Measurements from ENCODE around the gene NDUFB10.
"Not testable (repeated sequence)": the region's sequence is repeated elsewhere in the genome, so short reads cannot be mapped to it uniquely, and the experiment has no call there.

The NDUFB10 gene

GRCh38 chr16:1926271-1926670 is 33.1 kb upstream of the NDUFB10 start:
- DNase-seq = no peak

- no peak for DNase-seq
These were observed 30.2 kb upstream of the NDUFB10 start for GRCh38 chr16:1929105-1929504.

DNA sequence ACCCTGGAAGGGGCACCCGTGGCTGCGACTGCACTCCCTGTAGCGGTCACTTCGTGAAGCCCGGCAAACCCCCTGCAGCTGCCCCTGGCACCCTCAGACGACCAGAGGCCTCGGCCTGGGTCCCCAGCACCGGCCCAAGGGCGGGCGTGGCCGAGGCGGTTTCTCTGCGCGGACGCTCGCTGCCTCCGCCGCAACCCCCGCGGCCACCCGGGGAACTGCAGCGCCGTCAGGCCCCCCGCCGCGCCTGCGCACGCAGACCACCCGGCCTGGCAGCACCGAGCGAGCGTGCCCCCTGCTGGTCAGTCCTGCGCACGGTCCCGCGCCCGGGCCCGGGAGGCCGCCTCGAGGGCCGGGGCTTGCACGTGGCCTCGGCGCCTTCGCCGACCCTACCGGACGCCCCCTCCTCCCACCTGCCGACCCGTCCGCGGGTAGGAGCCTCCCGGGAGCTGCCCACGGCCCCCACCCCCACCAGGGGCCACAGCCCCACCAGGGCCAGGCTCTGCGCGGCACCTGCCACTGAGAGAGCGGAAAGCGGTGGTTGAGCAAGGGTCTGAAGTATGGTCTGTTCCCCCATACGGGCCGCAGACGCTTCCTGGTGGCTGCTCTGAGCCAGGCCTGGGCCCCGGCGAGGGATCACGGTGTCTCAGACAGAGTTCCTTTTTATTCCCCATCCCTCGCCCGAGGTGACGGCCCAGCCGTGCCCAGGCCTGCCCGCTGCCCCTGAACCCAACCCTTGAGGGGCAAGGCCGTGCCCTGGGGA is 29.6 kb upstream of the NDUFB10 start:
- peak; percentile 71 to 93 for DNase-seq

DNA sequence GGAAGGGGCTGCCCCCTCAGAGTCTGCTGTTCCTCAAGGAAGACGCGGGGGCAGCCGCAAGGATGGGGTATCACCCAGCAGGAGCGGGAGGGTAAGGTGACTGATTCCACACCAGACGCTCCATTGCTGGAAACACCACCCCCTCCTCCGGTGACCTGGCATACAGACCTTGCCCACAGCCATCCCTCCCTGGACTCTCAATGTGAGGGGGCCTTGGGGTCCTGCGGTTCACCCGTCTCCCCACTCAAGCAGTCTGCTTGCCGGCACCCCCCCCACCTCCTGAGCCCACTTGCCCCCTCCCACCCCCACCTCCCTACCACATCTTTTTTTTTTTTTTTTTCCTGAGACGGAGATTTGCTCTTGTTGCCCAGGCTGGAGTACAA is 29.0 kb upstream of the NDUFB10 start:
- no peak for DNase-seq

DNA sequence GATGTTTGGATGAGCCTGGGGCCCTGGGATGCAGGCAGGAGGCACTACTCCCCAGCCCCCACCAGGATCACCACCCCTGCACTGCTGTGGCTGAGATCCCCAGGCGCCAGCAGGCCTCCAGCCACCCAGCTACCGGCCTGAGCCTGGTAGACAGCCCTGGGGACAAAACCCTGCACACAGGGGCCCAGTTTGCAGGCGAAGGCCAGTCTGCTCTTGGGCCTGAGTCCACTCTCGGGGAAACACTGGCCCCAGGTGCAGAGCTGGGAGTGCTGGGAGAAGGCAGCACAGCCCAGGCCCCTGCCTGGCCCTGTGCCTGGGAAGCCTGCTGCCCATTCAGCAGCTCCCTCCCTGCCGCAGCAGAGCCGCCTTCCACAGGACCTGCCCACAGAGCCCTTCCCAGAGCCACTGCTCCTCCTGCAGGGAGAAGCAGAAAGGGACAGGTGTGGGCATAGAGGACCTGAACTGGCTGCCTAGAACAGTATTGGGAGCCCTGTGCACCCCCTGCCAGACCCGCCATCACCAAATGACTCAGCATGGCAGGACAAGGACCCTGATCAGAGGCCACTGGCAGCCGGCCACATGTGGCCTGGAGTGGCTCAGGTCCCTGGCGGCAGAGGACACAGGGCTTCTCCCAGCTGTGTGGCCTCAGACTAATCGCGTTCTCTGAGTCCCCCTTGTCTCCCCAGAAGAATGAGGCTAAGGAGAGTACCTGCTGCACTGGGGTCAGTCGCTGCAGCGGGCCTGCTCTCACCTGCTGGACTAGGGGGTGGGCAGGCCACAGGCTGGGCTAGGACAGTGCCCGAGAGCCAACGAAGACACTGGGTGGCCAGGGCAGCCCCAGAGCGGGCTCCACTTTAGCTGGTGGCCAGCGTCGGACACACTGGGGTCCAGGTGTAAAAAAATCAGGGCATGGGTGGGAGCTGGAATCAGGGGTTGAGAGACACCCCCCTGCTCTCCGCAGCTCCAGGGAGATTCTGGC is 27.0 kb upstream of the NDUFB10 start:
- DNase-seq = no peak

- DNase-seq = no peak
These were observed 26.2 kb upstream of the NDUFB10 start for GRCh38 chr16:1933097-1933661.

DNA sequence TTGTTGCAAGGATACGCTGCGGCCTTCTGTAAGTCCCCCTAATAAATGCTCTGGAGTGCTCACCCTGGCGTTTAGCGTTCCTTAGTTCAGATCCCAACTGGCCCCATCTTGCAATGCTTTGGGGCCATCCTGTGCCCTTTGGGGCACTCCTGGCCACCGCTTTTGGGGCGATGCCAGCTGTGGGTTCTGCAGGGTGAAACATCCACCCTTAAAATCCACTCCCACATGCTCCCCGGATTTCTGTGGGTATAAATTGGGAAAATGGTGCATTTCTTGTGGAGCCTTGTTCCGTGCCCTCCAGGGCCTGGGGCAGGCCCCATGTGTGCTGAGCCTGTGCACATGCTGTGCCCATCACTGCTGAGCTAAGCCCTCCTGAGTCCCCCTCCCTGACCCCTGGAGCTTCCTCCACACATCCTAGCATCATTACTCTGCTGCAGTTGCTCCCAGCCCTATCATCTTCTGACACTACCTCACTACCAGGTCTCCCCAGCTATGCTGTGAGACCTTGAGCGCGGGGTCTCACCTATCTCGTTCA is 22.3 kb upstream of the NDUFB10 start:
- no peak for DNase-seq

- peak; percentile 78 to 88 for DNase-seq
These were observed 21.0 kb upstream of the NDUFB10 start for GRCh38 chr16:1938316-1938715.

DNA sequence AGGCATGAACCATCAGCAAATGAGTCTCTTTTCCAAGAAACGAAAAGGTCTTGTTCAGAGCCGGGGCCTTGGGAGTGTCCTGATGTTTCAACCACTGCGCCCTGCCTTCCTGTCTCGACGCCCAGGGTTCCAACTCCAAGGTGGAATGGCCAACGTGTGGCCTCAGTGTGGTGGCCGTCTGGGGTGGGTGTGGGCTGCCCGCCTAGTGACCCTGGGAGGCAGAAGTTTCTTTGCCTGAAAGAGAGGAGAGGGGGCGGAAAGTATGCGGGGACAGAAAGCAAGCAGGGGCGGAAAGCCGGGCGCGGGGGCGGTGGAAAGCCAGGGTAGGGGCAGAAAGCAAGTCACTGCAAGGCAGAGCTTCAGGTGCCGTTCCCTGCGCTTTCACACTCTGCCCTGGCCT is 20.4 kb upstream of the NDUFB10 start:
- DNase-seq = no peak

DNA sequence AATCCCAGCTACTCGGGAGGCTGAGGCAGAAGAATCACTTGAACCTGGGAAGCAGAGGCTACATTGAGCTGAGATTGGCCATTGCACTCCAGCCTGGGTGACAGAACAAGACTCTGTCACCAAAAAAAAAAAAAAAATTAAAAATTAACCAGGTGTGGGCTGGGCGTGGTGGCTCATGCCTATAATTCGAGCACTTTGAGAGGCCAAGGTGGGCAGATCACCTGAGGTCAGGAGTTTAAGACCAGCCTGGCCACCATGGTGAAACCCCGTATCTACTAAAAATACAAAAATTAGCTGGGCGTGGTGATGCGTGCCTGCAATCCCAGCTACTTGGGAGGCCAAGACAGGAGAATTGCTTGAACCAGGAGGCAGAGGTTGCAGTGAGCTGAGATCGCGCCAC is 19.5 kb upstream of the NDUFB10 start:
- DNase-seq = not testable (repeated sequence)

GRCh38 chr16:1940273-1941161 is 18.8 kb upstream of the NDUFB10 start:
- DNase-seq = peak in 1 of 2 donors; percentile 31

DNA sequence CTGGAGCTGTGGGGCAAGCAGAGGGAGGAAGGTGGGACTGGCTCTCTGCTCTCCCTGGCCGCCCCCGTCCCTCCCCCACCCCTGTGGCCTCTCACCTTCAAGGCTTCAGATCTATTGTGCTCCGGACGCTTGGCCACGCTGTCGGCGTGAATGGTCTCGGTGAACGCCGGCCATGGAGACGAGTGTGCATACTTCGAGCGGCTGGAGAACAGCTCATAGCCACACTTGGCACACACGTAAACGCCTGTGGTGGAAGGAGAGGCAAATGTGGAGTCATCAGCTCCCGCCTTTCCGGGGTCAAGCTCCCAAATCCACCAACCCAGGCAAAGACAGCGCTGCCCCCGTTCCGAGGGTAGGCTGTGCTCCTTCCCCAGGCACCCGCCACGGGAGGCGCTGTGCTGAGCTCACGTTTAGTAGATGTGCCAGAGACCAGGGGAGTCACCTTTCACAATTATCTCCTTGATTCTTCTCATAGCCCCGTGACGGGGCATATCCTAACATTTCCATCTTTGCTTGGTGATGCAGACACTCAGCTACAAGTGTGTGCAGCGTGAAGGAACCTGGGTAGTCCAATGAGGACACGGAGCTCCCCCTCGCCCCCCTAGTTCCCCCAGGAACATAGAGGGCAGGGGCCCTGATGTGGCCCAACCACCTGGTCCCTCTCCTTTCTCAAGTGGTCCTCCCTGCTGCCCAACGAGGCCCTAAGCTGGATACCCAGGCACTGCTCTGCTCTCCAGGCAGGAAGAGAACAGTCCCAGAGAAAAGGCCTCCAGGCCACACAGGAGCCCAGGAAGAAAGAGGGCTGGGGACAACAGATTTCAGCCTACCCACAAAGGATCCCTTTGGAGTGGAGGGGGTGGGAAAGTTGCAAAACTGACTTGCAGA is 17.9 kb upstream of the NDUFB10 start:
- no peak for DNase-seq

GRCh38 chr16:1942047-1942809 is 17.1 kb upstream of the NDUFB10 start:
- peak; percentile 47 to 62 for DNase-seq

GRCh38 chr16:1942810-1943726 is 16.3 kb upstream of the NDUFB10 start, which contains the start of gene MSRB1:
Gene MSRB1 (minus strand): TSS chr16:1943199. CDS start chr16:1943156, 43 bp downstream.
- peak; percentile 99 to 100 for DNase-seq

GRCh38 chr16:1944612-1945199 is 14.6 kb upstream of the NDUFB10 start:
- no peak for DNase-seq

- DNase-seq = no peak
These were observed 13.6 kb upstream of the NDUFB10 start for GRCh38 chr16:1945559-1946391.

DNA sequence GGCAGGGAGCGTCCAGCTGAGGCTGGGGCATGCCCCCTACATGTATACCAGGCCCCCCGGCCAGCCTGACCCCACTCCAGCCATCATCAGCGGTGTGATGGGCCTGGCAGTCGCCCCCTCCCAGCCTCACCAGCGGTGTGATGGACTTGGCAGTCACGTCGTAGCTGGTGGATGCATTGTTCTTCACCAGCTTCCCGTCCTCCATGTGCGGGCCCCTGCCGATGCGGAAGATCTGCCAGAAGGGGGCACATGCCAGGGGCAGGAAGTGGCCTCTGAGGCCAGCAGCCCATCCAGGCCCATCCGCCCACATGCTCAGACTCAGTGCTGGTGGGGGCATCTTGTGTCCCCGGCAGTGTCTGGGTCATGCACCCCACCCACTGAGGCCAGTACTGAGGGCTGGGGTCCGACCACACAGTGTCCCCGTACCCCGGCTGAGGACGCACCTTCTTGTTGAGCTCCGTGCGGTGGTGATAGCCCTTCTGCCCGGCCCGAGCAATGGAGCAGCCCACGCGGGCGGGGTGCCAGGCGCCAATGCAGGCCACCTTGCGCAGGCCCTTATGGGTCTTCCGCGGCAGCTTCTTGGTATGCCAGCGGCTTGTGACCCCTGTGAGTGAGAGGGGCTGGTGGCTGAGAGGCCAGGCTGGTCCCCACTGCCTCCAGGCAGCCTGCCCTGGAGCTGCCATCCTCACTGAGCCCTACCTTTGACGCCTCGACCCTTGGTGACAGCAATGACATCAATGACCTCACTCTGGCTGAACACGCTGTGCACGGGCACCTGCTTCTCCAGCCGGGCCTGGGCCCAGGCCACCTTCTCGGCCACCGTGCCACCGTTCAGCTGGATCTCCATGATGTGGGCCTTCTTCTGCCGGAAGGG is 12.6 kb upstream of the NDUFB10 start:
- no peak for DNase-seq
